ENCODE data around the gene TM6SF1. TPM values are rescaled to one million over a fixed set of nuclear protein-coding genes. Genes with fewer than 3 reads are reported as not detected.
"Not testable (repeated sequence)": the region's sequence is repeated elsewhere in the genome, so short reads cannot be mapped to it uniquely, and the experiment has no call there.

TM6SF1 gene
- total RNA-seq, 1 experiment from 2014 or later, result 0.79 TPM

DNA sequence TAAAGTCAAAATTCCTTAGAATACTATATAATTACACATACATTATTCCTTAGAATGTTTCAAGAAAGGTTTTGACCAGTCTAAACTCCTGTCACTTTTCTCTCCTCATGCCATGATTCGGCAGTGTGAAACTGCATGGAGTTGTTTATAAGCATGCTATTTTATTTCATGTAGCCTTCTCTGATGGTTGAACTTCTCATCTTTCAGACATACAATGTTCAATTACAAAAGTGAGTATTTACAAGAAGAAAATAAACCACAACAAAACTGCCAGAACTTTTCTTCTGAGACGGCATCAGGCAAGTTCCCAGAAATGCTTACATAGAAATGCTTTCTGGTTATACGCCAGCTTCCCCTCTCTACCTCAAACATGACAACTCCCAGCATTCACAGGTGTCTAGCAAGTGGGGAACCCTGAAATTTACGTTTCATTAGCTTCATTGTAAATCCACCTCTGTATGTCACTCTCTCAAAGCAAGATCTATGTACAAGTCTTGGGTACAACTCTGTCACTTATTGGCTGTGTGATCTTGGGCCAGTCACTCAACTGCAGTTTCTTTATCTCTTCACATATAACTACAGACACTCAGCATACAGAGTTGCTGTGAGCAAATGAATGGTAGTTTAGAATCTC is 57.4 kb downstream of the TM6SF1 start:
- POLR2A ChIA-PET, result no interaction called here
- peaks cover 7% of the 10 kb centered on the region for H3K9me3 Mint-ChIP-seq
- H3K4me3 Mint-ChIP-seq, result no peak overlapping the region
- CTCF ChIA-PET, result no interaction called here
- no peak for ATAC-seq
- H3K4me1 Mint-ChIP-seq, result peaks cover 45% of the 10 kb centered on the region
- no peak for DNase-seq (ENCODE audit: low spot score)
- no peak overlapping the region for H3K27ac Mint-ChIP-seq
- H3K36me3 Mint-ChIP-seq, result peaks cover 4% of the 10 kb centered on the region; the same call in 1 of the 2 replicates
- H3K27me3 Mint-ChIP-seq (ENCODE audit: low read depth), result no peaks in the 10 kb centered on the region
- no peak for TF ChIP-seq RORB (CRISPR knock-in tag; IDR thresholded peaks at IDR 0.05)
- no peak for TF ChIP-seq ETV6 (CRISPR knock-in tag; IDR thresholded peaks at IDR 0.05)
- TF ChIP-seq RELA (CRISPR knock-in tag; IDR thresholded peaks at IDR 0.05; ENCODE audit: borderline replicate concordance), result no peak
- no peak for TF ChIP-seq MXD4 (CRISPR knock-in tag; IDR thresholded peaks at IDR 0.05; ENCODE audit: borderline replicate concordance)
- TF ChIP-seq NR2C2 (CRISPR knock-in tag; IDR thresholded peaks at IDR 0.05), result no peak
- TF ChIP-seq, protein P1, sequence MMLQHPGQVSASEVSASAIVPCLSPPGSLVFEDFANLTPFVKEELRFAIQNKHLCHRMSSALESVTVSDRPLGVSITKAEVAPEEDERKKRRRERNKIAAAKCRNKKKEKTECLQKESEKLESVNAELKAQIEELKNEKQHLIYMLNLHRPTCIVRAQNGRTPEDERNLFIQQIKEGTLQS (CRISPR knock-in tag; conservative IDR thresholded peaks at IDR 0.05), result no peak
- no peak for TF ChIP-seq CBFB (CRISPR knock-in tag; IDR thresholded peaks at IDR 0.05; ENCODE audit: low read depth)
- no peak for TF ChIP-seq ZNF263 (CRISPR knock-in tag; IDR thresholded peaks at IDR 0.05; ENCODE audit: low read depth)
- TF ChIP-seq ZNF121 (CRISPR knock-in tag; IDR thresholded peaks at IDR 0.05), result no peak
- TF ChIP-seq, protein P2, sequence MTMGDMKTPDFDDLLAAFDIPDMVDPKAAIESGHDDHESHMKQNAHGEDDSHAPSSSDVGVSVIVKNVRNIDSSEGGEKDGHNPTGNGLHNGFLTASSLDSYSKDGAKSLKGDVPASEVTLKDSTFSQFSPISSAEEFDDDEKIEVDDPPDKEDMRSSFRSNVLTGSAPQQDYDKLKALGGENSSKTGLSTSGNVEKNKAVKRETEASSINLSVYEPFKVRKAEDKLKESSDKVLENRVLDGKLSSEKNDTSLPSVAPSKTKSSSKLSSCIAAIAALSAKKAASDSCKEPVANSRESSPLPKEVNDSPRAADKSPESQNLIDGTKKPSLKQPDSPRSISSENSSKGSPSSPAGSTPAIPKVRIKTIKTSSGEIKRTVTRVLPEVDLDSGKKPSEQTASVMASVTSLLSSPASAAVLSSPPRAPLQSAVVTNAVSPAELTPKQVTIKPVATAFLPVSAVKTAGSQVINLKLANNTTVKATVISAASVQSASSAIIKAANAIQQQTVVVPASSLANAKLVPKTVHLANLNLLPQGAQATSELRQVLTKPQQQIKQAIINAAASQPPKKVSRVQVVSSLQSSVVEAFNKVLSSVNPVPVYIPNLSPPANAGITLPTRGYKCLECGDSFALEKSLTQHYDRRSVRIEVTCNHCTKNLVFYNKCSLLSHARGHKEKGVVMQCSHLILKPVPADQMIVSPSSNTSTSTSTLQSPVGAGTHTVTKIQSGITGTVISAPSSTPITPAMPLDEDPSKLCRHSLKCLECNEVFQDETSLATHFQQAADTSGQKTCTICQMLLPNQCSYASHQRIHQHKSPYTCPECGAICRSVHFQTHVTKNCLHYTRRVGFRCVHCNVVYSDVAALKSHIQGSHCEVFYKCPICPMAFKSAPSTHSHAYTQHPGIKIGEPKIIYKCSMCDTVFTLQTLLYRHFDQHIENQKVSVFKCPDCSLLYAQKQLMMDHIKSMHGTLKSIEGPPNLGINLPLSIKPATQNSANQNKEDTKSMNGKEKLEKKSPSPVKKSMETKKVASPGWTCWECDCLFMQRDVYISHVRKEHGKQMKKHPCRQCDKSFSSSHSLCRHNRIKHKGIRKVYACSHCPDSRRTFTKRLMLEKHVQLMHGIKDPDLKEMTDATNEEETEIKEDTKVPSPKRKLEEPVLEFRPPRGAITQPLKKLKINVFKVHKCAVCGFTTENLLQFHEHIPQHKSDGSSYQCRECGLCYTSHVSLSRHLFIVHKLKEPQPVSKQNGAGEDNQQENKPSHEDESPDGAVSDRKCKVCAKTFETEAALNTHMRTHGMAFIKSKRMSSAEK (CRISPR knock-in tag; IDR thresholded peaks at IDR 0.05; ENCODE audit: borderline replicate concordance), result no peak

DNA sequence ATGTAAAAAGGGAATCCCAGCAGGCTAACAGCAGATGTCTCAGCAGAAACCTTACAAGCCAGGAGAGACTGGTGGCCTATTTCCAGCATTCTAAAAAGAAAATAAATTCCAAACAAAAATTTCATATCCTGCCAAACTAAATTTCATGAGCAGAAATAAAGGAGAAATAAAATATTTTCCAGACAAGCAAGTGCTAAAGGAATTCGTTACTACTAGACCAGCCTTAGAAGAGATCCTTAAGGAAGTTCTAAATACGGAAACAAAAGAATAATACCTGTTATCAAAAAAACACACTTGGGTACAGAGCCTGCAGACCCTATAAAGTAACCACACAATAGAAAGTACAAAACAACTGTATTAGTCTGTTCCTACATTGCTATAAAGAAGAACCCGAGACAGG is 58.8 kb downstream of the TM6SF1 start:
- Mint-ChIP-seq H3K4me1 (peaks cover 53% of the 10 kb centered on the region), H3K4me3 (no peak overlapping the region), H3K27ac (no peak overlapping the region), H3K27me3 (ENCODE audit: low read depth) (no peaks in the 10 kb centered on the region), H3K9me3 (peaks cover 7% of the 10 kb centered on the region), H3K36me3 (0 out of 2 replicates have a peak, but pooled peaks cover 3% of the 10 kb centered on the region)
- CTCF ChIA-PET, result interaction anchor here (0.6 kb wide), 1 partner anchor 630 kb away, joined by 3 read pairs; no protein-coding TSS in a partner anchor
- POLR2A ChIA-PET, result no interaction called here
- TF ChIP-seq ZBTB21 (CRISPR knock-in tag; IDR thresholded peaks at IDR 0.05; ENCODE audit: borderline replicate concordance), result no peak
- no peak for DNase-seq (ENCODE audit: low spot score)
- no peak for ATAC-seq

DNA sequence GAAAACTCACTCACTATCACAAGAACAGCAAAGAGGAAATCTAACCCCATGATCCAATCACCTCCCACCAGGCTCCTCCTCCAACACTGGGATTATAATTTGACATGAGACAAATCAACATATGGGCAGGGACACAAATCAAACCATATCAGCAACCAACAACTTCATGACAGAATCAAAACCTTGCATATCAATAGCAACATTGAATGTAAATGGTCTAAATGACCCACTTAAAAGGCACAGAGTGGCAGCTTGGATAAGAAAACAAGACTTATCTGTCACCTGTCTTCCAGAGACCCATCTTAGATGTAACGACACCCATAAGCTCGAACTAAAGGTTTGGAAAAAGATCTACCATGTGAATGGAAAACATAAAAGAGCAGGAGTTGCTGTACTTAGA is 59.4 kb downstream of the TM6SF1 start:
- no peak for ATAC-seq
- no peaks in the 10 kb centered on the region for H3K27me3 Mint-ChIP-seq (ENCODE audit: low read depth)
- TF ChIP-seq NFYB (CRISPR knock-in tag; conservative IDR thresholded peaks at IDR 0.05; ENCODE audit: low read depth), result no peak
- no peak for TF ChIP-seq IRF2 (CRISPR knock-in tag; IDR thresholded peaks at IDR 0.05; ENCODE audit: borderline replicate concordance, low read depth)
- TF ChIP-seq, protein P3, sequence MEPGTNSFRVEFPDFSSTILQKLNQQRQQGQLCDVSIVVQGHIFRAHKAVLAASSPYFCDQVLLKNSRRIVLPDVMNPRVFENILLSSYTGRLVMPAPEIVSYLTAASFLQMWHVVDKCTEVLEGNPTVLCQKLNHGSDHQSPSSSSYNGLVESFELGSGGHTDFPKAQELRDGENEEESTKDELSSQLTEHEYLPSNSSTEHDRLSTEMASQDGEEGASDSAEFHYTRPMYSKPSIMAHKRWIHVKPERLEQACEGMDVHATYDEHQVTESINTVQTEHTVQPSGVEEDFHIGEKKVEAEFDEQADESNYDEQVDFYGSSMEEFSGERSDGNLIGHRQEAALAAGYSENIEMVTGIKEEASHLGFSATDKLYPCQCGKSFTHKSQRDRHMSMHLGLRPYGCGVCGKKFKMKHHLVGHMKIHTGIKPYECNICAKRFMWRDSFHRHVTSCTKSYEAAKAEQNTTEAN (CRISPR knock-in tag; IDR thresholded peaks at IDR 0.05), result no peak
- TF ChIP-seq, protein P4, sequence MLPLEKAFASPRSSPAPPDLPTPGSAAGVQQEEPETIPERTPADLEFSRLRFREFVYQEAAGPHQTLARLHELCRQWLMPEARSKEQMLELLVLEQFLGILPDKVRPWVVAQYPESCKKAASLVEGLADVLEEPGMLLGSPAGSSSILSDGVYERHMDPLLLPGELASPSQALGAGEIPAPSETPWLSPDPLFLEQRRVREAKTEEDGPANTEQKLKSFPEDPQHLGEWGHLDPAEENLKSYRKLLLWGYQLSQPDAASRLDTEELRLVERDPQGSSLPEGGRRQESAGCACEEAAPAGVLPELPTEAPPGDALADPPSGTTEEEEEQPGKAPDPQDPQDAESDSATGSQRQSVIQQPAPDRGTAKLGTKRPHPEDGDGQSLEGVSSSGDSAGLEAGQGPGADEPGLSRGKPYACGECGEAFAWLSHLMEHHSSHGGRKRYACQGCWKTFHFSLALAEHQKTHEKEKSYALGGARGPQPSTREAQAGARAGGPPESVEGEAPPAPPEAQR (CRISPR knock-in tag; IDR thresholded peaks at IDR 0.05), result no peak
- TF ChIP-seq, protein P5, sequence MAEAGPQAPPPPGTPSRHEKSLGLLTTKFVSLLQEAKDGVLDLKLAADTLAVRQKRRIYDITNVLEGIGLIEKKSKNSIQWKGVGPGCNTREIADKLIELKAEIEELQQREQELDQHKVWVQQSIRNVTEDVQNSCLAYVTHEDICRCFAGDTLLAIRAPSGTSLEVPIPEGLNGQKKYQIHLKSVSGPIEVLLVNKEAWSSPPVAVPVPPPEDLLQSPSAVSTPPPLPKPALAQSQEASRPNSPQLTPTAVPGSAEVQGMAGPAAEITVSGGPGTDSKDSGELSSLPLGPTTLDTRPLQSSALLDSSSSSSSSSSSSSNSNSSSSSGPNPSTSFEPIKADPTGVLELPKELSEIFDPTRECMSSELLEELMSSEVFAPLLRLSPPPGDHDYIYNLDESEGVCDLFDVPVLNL (CRISPR knock-in tag; IDR thresholded peaks at IDR 0.05; ENCODE audit: borderline replicate concordance, low read depth), result no peak
- no peak for TF ChIP-seq ESRRA (CRISPR knock-in tag; IDR thresholded peaks at IDR 0.05; ENCODE audit: borderline replicate concordance)
- TF ChIP-seq, protein P6, sequence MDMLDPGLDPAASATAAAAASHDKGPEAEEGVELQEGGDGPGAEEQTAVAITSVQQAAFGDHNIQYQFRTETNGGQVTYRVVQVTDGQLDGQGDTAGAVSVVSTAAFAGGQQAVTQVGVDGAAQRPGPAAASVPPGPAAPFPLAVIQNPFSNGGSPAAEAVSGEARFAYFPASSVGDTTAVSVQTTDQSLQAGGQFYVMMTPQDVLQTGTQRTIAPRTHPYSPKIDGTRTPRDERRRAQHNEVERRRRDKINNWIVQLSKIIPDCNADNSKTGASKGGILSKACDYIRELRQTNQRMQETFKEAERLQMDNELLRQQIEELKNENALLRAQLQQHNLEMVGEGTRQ (CRISPR knock-in tag; IDR thresholded peaks at IDR 0.05), result no peak
- 0 out of 2 replicates have a peak, but pooled peaks cover 3% of the 10 kb centered on the region for H3K36me3 Mint-ChIP-seq
- H3K4me3 Mint-ChIP-seq, result no peak overlapping the region
- no peak for DNase-seq (ENCODE audit: low spot score)
- peaks cover 53% of the 10 kb centered on the region for H3K4me1 Mint-ChIP-seq
- H3K9me3 Mint-ChIP-seq, result peaks cover 7% of the 10 kb centered on the region
- ChIA-PET POLR2A (no interaction called here), CTCF (no interaction called here)
- H3K27ac Mint-ChIP-seq, result peak overlapping the region; percentile 77

DNA sequence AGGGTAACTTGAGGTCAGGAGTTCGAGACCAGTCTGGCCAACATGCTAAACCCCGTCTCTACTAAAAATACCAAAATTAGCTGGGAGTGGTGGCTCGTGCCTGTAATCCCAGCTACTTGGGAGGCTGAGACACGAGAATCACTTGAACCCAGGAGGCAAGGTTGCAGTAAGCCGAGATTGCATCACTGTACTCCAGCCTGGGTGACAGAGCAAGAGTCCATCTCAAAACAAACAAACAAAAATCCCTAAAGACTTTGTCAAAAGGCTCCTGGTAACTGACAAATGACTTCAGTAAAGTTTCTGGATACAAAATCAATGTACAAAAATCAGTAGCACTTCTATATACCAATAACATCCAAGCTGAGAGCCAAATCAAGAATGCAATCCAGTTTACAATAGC is 62.1 kb downstream of the TM6SF1 start:
- POLR2A ChIA-PET; ATAC-seq; H3K27me3 Mint-ChIP-seq (ENCODE audit: low read depth); CTCF ChIA-PET; H3K4me3 Mint-ChIP-seq; H3K27ac Mint-ChIP-seq; H3K9me3 Mint-ChIP-seq; H3K36me3 Mint-ChIP-seq; DNase-seq (ENCODE audit: low spot score): not testable (repeated sequence)
- peaks cover 51% of the 10 kb centered on the region for H3K4me1 Mint-ChIP-seq
